SU-DHL-6 (cell line): Measurements from ENCODE around the gene NCOA5.

Experiments used
- H2AFZ ChIP-seq: fragments of 200-600 bp; sonication (generic); 2 replicates; pipeline ENCODE4 v1.6.1; 2014; ENCODE audit warnings: low read depth, mild to moderate bottlenecking, moderate library complexity, mixed read lengths, antibody characterized with exemption, low read length; ENCODE audit not compliant: severe bottlenecking
- H3F3A ChIP-seq: fragments of 200-600 bp; shearing (Covaris generic); 2 replicates; pipeline ENCODE4 v1.6.0; 2016; ENCODE audit warnings: antibody characterized with exemption, mild to moderate bottlenecking; ENCODE audit not compliant: insufficient read depth
- H3K27ac ChIP-seq: fragments of 200-600 bp; sonication (generic); 2 replicates; pipeline ENCODE4 v1.5.1; 2016; ENCODE audit warnings: low read depth, mild to moderate bottlenecking, low read length, moderate library complexity, mixed read lengths
- H3K27me3 ChIP-seq: fragments of 200-600 bp; sonication (generic), shearing (Covaris generic); 2 replicates; pipeline ENCODE4 v1.6.0; 2014; ENCODE audit warnings: mild to moderate bottlenecking, low read length
- H3K36me3 ChIP-seq: fragments of 200-600 bp; sonication (generic); 2 replicates; pipeline ENCODE4 v1.6.1; 2014; ENCODE audit warnings: mild to moderate bottlenecking, low read length, mixed read lengths
- H3K4me2 ChIP-seq: fragments of 300-600, 200-600 bp; shearing (Covaris generic), sonication (generic); 2 replicates; pipeline ENCODE4 v1.6.0; 2014; ENCODE audit warnings: low read length, low read depth, mild to moderate bottlenecking; ENCODE audit not compliant: poor library complexity, severe bottlenecking
- H3K4me3 ChIP-seq: fragments of 200-600 bp; sonication (generic); 2 replicates; pipeline ENCODE4 v1.5.1; 2014; ENCODE audit warnings: antibody characterized with exemption, low read length, mild to moderate bottlenecking, mixed read lengths; ENCODE audit not compliant: insufficient read depth, poor library complexity, severe bottlenecking
- H3K79me2 ChIP-seq: fragments of 200-600 bp; sonication (generic); 2 replicates; pipeline ENCODE4 v1.6.1; 2014; ENCODE audit warnings: mild to moderate bottlenecking, low read length, moderate library complexity; ENCODE audit not compliant: insufficient read depth
- H3K9ac ChIP-seq: fragments of 200-600 bp; sonication (generic); 2 replicates; pipeline ENCODE4 v1.7.0; 2014; ENCODE audit warnings: mild to moderate bottlenecking, low read length
- H3K9me2 ChIP-seq: fragments of 200-600 bp; sonication (generic); replicated peaks from 2 replicates; pipeline ENCODE4 v1.6.1; 2014; ENCODE audit warnings: low read length; ENCODE audit not compliant: insufficient read depth
- H3K9me3 ChIP-seq: fragments of 200-600 bp; sonication (generic); 2 replicates; pipeline ENCODE4 v1.6.1; 2014; ENCODE audit warnings: low read length, mixed read lengths; ENCODE audit not compliant: insufficient read depth
- H4K20me1 ChIP-seq: fragments of 200-600 bp; sonication (generic); 2 replicates; pipeline ENCODE4 v1.6.1; 2014; ENCODE audit warnings: low read depth, mild to moderate bottlenecking, antibody characterized with exemption, low read length, moderate library complexity, mixed read lengths
- CTCF ChIP-seq: fragments of 200-600 bp; sonication (generic); IDR thresholded peaks from one replicate; pipeline ENCODE4 v1.5.1; 2017; ENCODE audit warnings: antibody characterized with exemption, mild to moderate bottlenecking, low read length, moderate library complexity; ENCODE audit not compliant: insufficient read depth, poor library complexity, severe bottlenecking
- EZH2phosphoT487 ChIP-seq: fragments of 200-600 bp; sonication (generic), shearing (Covaris generic); conservative IDR thresholded peaks from 2 replicates; pipeline ENCODE4 v1.6.1; 2018; ENCODE audit warnings: mild to moderate bottlenecking, antibody characterized with exemption, low read length, moderate library complexity, mixed read lengths

NCOA5 gene

GRCh38 chr20:46117704-46118467, 28.1 kb upstream of the NCOA5 start, which contains the start of gene CD40:
TSS of gene CD40 (plus strand) at chr20:46118314. CDS start at chr20:46118344, 30 bp downstream.
- H4K20me1 ChIP-seq = no peaks in the 10 kb centered on the region
- H3K9me3 ChIP-seq = no peaks in the 10 kb centered on the region
- peaks cover 22% of the 10 kb centered on the region for H3F3A ChIP-seq
- no peaks in the 10 kb centered on the region for H3K9me2 ChIP-seq
- H3K27me3 ChIP-seq = no peaks in the 10 kb centered on the region
- no peak for TF ChIP-seq CTCF
- TF ChIP-seq EZH2phosphoT487 = no peak
- H2AFZ ChIP-seq = peak within 1 kb of the TSS; percentile 79
- H3K9ac ChIP-seq = peak within 1 kb of the TSS; percentile 59
- H3K36me3 ChIP-seq = no peaks in the 10 kb centered on the region
- peaks cover 27% of the 10 kb centered on the region for H3K79me2 ChIP-seq
- H3K27ac ChIP-seq = peak within 1 kb of the TSS; percentile 87
- peak within 1 kb of the TSS; percentile 61 for H3K4me3 ChIP-seq
- H3K4me2 ChIP-seq = peak within 1 kb of the TSS; percentile 92

GRCh38 chr20:46114449-46114848, 24.7 kb upstream of the NCOA5 start:
- Histone ChIP-seq H3F3A (peaks cover 7% of the 10 kb centered on the region), H3K36me3 (no peaks in the 10 kb centered on the region), H3K4me3 (no peak overlapping the region), H3K79me2 (peaks cover 8% of the 10 kb centered on the region), H3K9ac (no peak overlapping the region), H3K27ac (no peak overlapping the region), H3K4me2 (no peak overlapping the region), H4K20me1 (no peaks in the 10 kb centered on the region), H3K27me3 (no peaks in the 10 kb centered on the region), H3K9me2 (no peaks in the 10 kb centered on the region), H2AFZ (no peak overlapping the region), H3K9me3 (no peaks in the 10 kb centered on the region)
- TF ChIP-seq CTCF = no peak
- TF ChIP-seq EZH2phosphoT487 = no peak

GRCh38 chr20:46113113-46113470, 23.3 kb upstream of the NCOA5 start:
- no peak overlapping the region for H3K4me2 ChIP-seq
- H4K20me1 ChIP-seq = no peaks in the 10 kb centered on the region
- no peaks in the 10 kb centered on the region for H3K79me2 ChIP-seq
- H3K4me3 ChIP-seq = no peak overlapping the region
- H3K36me3 ChIP-seq = no peaks in the 10 kb centered on the region
- H3K27me3 ChIP-seq = no peaks in the 10 kb centered on the region
- no peak overlapping the region for H3K9ac ChIP-seq
- H3K27ac ChIP-seq = no peak overlapping the region
- TF ChIP-seq EZH2phosphoT487 (no peak), CTCF (no peak)
- no peaks in the 10 kb centered on the region for H3K9me2 ChIP-seq
- no peaks in the 10 kb centered on the region; the same call in 1 of the 2 replicates for H3F3A ChIP-seq
- no peak overlapping the region for H2AFZ ChIP-seq
- H3K9me3 ChIP-seq = no peaks in the 10 kb centered on the region
